GM18505 (cell line): ENCODE results near the gene SAMM50.

Experiments
- ATAC-seq: cut with Tn5 transposase; IDR thresholded peaks from one replicate; pipeline ENCODE4 v1.9.1; 2021; ENCODE audit not compliant: unreplicated experiment
- POLR2A ChIP-seq: IDR thresholded peaks from 4 replicates; pipeline ENCODE4 v1.6.1; 2011; ENCODE audit warnings: borderline replicate concordance; ENCODE audit not compliant: insufficient read depth, insufficient read length; ENCODE audit errors: extremely low read depth

The SAMM50 gene

GRCh38 chr22:43976861-43977795, 21.9 kb downstream of the SAMM50 start:
- no peak for ATAC-seq
- no peak for TF ChIP-seq POLR2A

GRCh38 chr22:43978558-43978957, 23.3 kb downstream of the SAMM50 start:
- no peak for ATAC-seq
- TF ChIP-seq POLR2A = no peak

GRCh38 chr22:43980579-43980978, 25.3 kb downstream of the SAMM50 start:
- no peak for ATAC-seq
- no peak for TF ChIP-seq POLR2A

- ATAC-seq = no peak
- TF ChIP-seq POLR2A = no peak
Observed at GRCh38 chr22:43980996-43981395, 25.8 kb downstream of the SAMM50 start.

- no peak for ATAC-seq
- no peak for TF ChIP-seq POLR2A
Observed at GRCh38 chr22:43983808-43984207, 28.6 kb downstream of the SAMM50 start.

- TF ChIP-seq POLR2A = no peak
- no peak for ATAC-seq
Observed at GRCh38 chr22:43985532-43985931, 30.3 kb downstream of the SAMM50 start.

- ATAC-seq = no peak
- no peak for TF ChIP-seq POLR2A
Observed at GRCh38 chr22:43988116-43988820, 33.0 kb downstream of the SAMM50 start.

- TF ChIP-seq POLR2A = no peak
- ATAC-seq = no peak
Observed at GRCh38 chr22:43988960-43989359, 33.7 kb downstream of the SAMM50 start.

GRCh38 chr22:43990044-43990443, 34.8 kb downstream of the SAMM50 start:
- TF ChIP-seq POLR2A = no peak
- ATAC-seq = no peak

GRCh38 chr22:43991316-43992020, 36.2 kb downstream of the SAMM50 start:
- ATAC-seq = no peak
- TF ChIP-seq POLR2A = no peak

- no peak for ATAC-seq
Observed at GRCh38 chr22:43992331-43992821, 37.1 kb downstream of the SAMM50 start.

GRCh38 chr22:43993072-43993760, 38.0 kb downstream of the SAMM50 start:
- no peak for ATAC-seq
- no peak for TF ChIP-seq POLR2A

More at GRCh38 chr22:43992331-43992821, 37.1 kb downstream of the SAMM50 start:
- TF ChIP-seq POLR2A = no peak

GRCh38 chr22:43994006-43994405, 38.8 kb downstream of the SAMM50 start:
- no peak for ATAC-seq
- no peak for TF ChIP-seq POLR2A

- no peak for ATAC-seq
- TF ChIP-seq POLR2A = no peak
Observed at GRCh38 chr22:43994416-43994815, 39.2 kb downstream of the SAMM50 start.
